Measurements from ENCODE around the gene SHROOM3.
A peak's percentile ranks its signal among the peaks of the same experiment; 100 is the strongest.
"Not testable (repeated sequence)": the region's sequence is repeated elsewhere in the genome, so short reads cannot be mapped to it uniquely, and the experiment has no call there.

Gene SHROOM3

GRCh38 chr4:76434901-76435527 is at the start of gene SHROOM3:
TSS of gene SHROOM3 (plus strand) at chr4:76435229. CDS start at chr4:76436053, 824 bp downstream.
- peak; percentile 34 for DNase-seq (ENCODE audit: low spot score)

GRCh38 chr4:76385974-76386373 is 49.1 kb upstream of the SHROOM3 start:
- no peak for DNase-seq (ENCODE audit: low spot score)

GRCh38 chr4:76386566-76387305 is 48.3 kb upstream of the SHROOM3 start:
- DNase-seq (ENCODE audit: low spot score): no peak

GRCh38 chr4:76388160-76388908 is 46.7 kb upstream of the SHROOM3 start:
- DNase-seq (ENCODE audit: low spot score): no peak

DNA sequence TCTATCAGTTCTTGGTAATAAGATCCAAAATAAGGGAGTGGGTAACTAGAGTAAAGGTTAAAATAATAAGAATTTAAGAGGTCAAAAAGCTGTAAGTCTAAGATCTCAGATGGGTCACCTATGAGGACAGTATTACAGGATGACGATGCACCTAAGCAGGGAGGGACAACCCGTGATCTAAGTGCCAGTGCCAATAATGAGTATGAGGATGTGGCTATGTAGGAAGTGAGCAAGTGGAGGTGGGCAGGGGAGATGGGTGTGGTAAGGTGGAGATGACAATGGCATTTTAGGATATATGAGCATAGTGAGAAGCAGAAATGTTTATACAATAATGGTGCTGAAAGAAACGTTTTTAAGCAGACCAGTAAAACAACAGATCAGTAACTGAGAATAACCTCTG is 33.4 kb upstream of the SHROOM3 start:
- no peak for DNase-seq (ENCODE audit: low spot score)

DNA sequence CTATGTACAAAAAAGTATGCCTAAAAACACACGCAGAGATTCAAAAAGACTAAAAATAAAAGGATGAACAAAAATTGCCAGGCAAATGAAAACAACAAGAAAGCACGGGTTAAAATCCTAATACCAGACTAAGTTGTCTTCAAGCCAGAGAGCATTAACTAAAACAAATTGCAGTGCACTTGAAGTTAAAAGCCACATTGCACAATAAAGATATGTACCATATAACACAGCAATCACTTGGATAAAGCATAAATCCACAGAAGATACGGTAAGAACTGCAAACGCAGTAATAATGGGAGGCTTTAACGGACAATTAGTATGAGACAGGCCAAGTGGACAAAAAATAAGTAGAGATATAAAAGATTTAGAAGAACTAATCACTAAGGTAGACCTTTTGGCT is 28.9 kb upstream of the SHROOM3 start:
- no peak for DNase-seq (ENCODE audit: low spot score)

DNA sequence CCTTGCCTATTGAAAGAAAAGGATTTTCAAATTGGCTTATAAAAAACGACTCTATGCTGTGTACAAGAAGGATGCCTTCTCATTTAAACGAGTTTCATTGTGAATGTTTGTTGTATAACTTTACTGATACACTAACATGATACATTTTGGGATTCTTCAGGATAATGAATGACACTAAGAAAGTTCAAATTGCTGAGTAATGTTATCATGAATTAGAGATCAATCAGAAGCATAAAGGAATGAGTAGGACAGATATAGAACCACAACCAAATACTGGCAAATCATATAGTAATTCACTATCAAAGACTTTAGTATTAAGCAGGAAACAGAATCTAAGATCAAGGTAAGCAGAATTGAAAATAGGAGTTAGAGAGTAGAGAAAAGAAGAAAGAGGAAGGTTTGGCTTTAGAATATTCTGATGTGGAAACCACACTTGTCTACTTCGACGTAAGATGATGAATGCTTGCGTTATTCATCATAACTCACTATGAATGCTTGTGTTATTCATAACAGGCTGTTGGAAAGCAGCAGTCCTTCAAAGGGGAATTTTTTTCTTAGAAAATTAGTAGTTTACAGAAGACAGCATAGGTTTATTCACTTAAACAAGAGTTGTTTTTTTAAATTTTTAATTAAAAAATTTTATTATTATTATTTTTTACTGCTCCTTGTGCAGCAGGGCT is 27.4 kb upstream of the SHROOM3 start:
- no peak for DNase-seq (ENCODE audit: low spot score)

- no peak for DNase-seq (ENCODE audit: low spot score)
Observed at GRCh38 chr4:76410636-76411035, 24.4 kb upstream of the SHROOM3 start.

GRCh38 chr4:76420188-76420761 is 14.8 kb upstream of the SHROOM3 start:
- no peak for DNase-seq (ENCODE audit: low spot score)

GRCh38 chr4:76420762-76421581 is 14.1 kb upstream of the SHROOM3 start, which contains the start of gene CCDC158:
TSS of gene CCDC158 (minus strand) at chr4:76421141. CDS start at chr4:76403207, 17,934 bp downstream.
- peak; percentile 75 for DNase-seq (ENCODE audit: low spot score)

DNA sequence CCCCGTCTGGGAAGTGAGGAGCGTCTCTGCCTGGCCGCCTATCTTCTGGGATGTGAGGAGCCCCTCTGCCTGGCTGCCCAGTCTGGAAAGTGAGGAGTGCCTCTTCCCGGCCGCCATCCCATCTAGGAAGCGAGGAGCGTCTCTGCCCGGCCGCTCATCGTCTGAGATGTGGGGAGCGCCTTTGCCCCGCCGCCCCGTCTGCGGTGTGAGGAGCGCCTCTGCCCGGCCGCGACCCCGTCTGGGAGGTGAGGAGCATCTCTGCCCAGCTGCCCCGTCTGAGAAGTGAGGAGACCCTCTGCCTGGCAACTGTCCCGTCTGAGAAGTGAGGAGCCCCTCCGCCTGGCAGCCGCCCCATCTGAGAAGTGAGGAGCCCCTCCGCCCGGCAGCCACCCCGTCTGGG is 11.9 kb upstream of the SHROOM3 start:
- not testable (repeated sequence) for DNase-seq (ENCODE audit: low spot score)

DNA sequence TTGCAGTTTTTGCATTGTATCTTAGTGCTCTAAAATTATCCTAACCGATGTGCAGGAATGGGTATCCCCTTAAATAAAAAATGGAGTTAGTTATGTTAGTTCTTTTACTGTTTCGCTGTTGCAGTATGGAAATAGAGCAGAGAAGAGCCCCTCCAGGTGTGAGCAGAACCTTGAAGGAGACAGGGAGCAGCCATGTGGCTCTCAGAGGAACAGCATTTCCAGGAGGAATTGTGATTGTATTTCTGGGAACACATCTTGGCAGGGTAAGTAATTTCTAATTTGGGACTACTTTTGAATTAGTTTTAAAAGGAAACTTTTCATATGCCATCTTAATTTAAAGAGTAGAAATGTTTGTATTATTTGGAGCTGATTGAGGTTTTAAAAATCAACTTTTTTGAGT is 8.8 kb upstream of the SHROOM3 start:
- no peak for DNase-seq (ENCODE audit: low spot score)

GRCh38 chr4:76429636-76430035 is 5.4 kb upstream of the SHROOM3 start:
- no peak for DNase-seq (ENCODE audit: low spot score)

DNA sequence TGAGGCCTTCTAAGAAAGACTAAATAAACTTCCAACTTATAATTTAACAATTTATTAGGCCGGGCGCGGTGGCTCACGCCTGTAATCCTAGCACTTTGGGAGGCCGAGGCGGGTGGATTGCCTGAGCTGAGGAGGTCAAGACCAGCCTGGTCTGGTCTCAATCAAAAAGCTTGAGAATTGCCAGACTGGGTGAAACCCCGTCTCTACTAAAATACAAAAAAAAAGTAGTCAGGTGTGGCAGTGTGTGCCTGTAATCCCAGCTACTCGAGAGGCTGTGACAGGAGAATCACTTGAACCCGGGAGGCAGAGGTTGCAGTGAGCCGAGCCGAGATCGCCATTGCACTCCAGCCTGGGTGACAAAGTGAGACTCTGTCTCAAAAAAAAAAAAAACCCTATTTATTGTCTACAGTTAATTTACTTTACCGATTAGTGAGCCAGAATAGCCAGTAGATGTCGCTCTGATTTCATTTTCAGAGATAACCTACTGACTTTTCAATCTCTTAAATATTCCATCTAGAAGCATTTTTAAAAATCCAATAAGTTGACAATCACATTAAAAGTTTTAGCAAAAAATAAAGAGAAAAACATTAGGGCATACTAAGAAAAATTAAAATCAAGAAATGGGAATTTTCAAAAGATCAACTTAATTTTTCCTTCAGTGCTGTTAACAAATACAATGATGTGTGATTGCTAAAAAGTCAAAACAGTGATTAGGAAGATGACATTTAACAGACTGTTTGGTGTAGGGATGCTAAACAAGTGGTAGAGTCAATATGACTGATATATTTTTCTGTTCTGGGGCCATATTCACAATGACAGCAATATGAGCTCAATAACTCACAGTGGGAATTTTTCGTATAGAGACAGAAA is 4.3 kb upstream of the SHROOM3 start:
- peak; percentile 51 for DNase-seq (ENCODE audit: low spot score)

DNA sequence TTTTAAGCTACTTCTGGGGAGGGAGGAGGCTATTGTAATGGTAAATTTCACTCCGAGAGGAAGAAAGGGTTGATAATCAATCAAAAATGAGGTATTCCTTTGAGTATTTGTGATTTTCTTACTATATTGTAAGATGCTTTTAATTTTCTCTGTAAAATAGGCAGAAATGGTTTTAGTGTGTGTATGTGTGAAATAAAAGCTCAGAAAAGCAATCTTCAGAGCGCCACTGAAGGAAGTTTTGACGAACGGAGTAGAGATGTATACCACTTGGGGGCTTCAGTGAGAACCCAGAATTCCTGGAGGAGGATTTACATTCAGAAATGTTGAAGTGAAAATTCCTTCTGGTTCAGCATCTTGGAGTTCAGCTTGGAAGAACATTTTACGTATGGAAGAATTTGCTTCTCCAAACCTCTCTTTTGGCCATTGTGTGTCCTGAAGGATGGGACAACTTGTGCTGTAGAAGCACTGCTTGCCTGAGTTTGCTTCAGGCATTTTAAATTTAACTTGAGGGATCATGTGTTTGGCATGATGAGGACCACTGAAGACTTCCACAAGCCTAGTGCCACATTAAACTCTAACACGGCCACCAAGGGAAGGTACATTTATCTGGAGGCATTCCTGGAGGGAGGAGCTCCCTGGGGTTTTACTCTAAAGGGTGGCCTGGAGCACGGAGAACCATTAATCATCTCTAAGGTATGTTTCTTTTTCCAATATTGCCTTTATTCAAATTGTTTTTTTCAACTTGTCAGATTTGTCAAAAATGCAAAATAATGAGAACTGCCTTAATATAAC is 695 bp downstream of the SHROOM3 start:
- no peak for DNase-seq (ENCODE audit: low spot score)

- no peak for DNase-seq (ENCODE audit: low spot score)
Observed at GRCh38 chr4:76439491-76439890, 4.5 kb downstream of the SHROOM3 start.

- DNase-seq (ENCODE audit: low spot score): no peak
Observed at GRCh38 chr4:76441881-76442280, 6.9 kb downstream of the SHROOM3 start.

- no peak for DNase-seq (ENCODE audit: low spot score)
Observed at GRCh38 chr4:76442807-76443206, 7.8 kb downstream of the SHROOM3 start.

GRCh38 chr4:76443376-76443775 is 8.3 kb downstream of the SHROOM3 start:
- DNase-seq (ENCODE audit: low spot score): no peak
